Amniotic stem cell (primary cell): ENCODE data around the gene ELOVL5.

ENCODE experiments used
- DNase-seq: peaks from one replicate; lab custom pipeline; 2025; lab: John Stamatoyannopoulos, UW

ELOVL5 gene

GRCh38 chr6:53240139-53240538, 108.6 kb downstream of the ELOVL5 start:
- DNase-seq = no peak

GRCh38 chr6:53239526-53239925, 109.2 kb downstream of the ELOVL5 start:
- no peak for DNase-seq

GRCh38 chr6:53238311-53238710, 110.4 kb downstream of the ELOVL5 start:
- no peak for DNase-seq

- DNase-seq = no peak
Measured at GRCh38 chr6:53236241-53236640, 112.5 kb downstream of the ELOVL5 start.

- DNase-seq = no peak
Measured at GRCh38 chr6:53235508-53235907, 113.2 kb downstream of the ELOVL5 start.

GRCh38 chr6:53233309-53233708, 115.4 kb downstream of the ELOVL5 start:
- no peak for DNase-seq

GRCh38 chr6:53230775-53231467, 117.8 kb downstream of the ELOVL5 start:
- no peak for DNase-seq

GRCh38 chr6:53227847-53228246, 120.9 kb downstream of the ELOVL5 start:
- DNase-seq = no peak

GRCh38 chr6:53220605-53221004, 128.1 kb downstream of the ELOVL5 start:
- no peak for DNase-seq
